K562 (cell line): ENCODE measurements around the gene FAM83E. TPM values are rescaled to one million over a fixed set of nuclear protein-coding genes. Genes with fewer than 3 reads are reported as not detected.

Source experiments
- CBX3 ChIP-seq, 2 experiments: IDR thresholded peaks; 1 replicate in 1 of 2; 2 replicates in 1 of 2; pipeline ENCODE4 v1.6.1; 2012; ENCODE audit warnings: inconsistent platforms in 2 of 2, low read length in 2 of 2, borderline replicate concordance in 1 of 2, control low read depth in 1 of 2
- HLTF ChIP-seq: fragments of 450-650 bp; IDR thresholded peaks from 2 replicates; pipeline ENCODE4 v1.6.1; 2016
- RAD21 ChIP-seq, 2 experiments: fragments of 250-450 bp in 1 of 2; fragments of 450-650 bp in 1 of 2; sonication (Bioruptor Pico) in 1 of 2; formaldehyde crosslinking in 1 of 2; IDR thresholded peaks in 1 of 2; conservative IDR thresholded peaks in 1 of 2; 2 replicates each; pipeline versions ENCODE4 v1.4.0 to v1.8.0; 2020 to 2022; ENCODE audit warnings: mild to moderate bottlenecking in 2 of 2, moderate library complexity in 1 of 2
- RB1 ChIP-seq: fragments of 450-650 bp; IDR thresholded peaks from 2 replicates; pipeline ENCODE4 v1.6.1; 2017; ENCODE audit warnings: low read depth, mild to moderate bottlenecking
- RNF2 ChIP-seq: sonication (generic); IDR thresholded peaks from 2 replicates; pipeline ENCODE4 v1.6.1; 2016
- SMARCA5 ChIP-seq: fragments of 450-650 bp; IDR thresholded peaks from 2 replicates; pipeline ENCODE4 v1.6.1; 2016
- TRIM28 ChIP-seq: fragments of 450-650 bp; IDR thresholded peaks from 2 replicates; pipeline ENCODE4 v1.6.1; 2017
- XRCC3 ChIP-seq: fragments of 450-650 bp; IDR thresholded peaks from 2 replicates; pipeline ENCODE4 v1.6.1; 2017; ENCODE audit warnings: mild to moderate bottlenecking, moderate library complexity
- ZEB2 ChIP-seq: fragments of 450-650 bp; IDR thresholded peaks from 2 replicates; pipeline ENCODE4 v1.6.1; 2016
- ZNF121 ChIP-seq: sonication (generic); formaldehyde crosslinking; conservative IDR thresholded peaks from 2 replicates; pipeline ENCODE4 v1.8.0; 2022; ENCODE audit warnings: missing genetic modification reagents
- ZNF384 ChIP-seq: IDR thresholded peaks from 2 replicates; pipeline ENCODE4 v1.6.1; 2012; ENCODE audit warnings: low read depth, low read length, improper control_type of control experiment
- polyA plus RNA-seq, 8 experiments: library from polyadenylated mRNA; depleted of rRNA in 4 of 8; stranded (reverse) in 5 of 8; unstranded in 3 of 8; fragments of >200 nt; fragmentation: Nextera tagmentation in 2 of 8; fragmentation: Illumina TruSeq in 1 of 8; extraction: Ambion mirVana in 2 of 8; extraction: Trizol in 1 of 8; gene quantifications; 2 replicates each; pipeline versions ENCODE4 v1.2.1 to v1.2.3, GENCODE V29; 2011 to 2014; ENCODE audit warnings: inconsistent platforms in 1 of 8, missing spikeins in 1 of 8
- total RNA-seq, 7 experiments: library from RNA; depleted of rRNA in 6 of 7; stranded (reverse); fragments of >200 nt in 6 of 7; fragmentation: Illumina TruSeq in 2 of 7; extraction: Trizol in 2 of 7; gene quantifications; 2 replicates each; pipeline versions ENCODE4 v1.2.1 to v1.2.3, GENCODE V29; 2011 to 2021; ENCODE audit warnings: low replicate concordance in 1 of 7
- TF ChIP-seq, protein P1 (sequence below), 2 experiments: fragments of 150-350 bp in 1 of 2; IDR thresholded peaks; 2 replicates each; pipeline ENCODE4 v1.6.1; 2012 to 2016; ENCODE audit warnings: low read depth in 2 of 2, low read length in 2 of 2, mild to moderate bottlenecking in 1 of 2, moderate library complexity in 1 of 2
- TF ChIP-seq, protein P2 (sequence below): fragments of 250-450 bp; sonication (Bioruptor Pico); IDR thresholded peaks from 2 replicates; pipeline ENCODE4 v1.5.0; 2021; ENCODE audit warnings: mild to moderate bottlenecking, borderline replicate concordance
- TF ChIP-seq, protein P3 (sequence below): fragments of 450-650 bp; IDR thresholded peaks from 2 replicates; pipeline ENCODE4 v1.6.1; 2016; ENCODE audit warnings: low read depth

FAM83E gene
- total and polyA plus RNA-seq, 9 of the 15 experiments (the other 6 are each of a cell fraction or from before 2014, with no cell fraction given), result 0.15 to 0.87 (median 0.29) TPM; not detected in 4

GRCh38 chr19:48588670-48589401 is 26.0 kb downstream of the FAM83E start (continued):
- TF ChIP-seq, protein P1, sequence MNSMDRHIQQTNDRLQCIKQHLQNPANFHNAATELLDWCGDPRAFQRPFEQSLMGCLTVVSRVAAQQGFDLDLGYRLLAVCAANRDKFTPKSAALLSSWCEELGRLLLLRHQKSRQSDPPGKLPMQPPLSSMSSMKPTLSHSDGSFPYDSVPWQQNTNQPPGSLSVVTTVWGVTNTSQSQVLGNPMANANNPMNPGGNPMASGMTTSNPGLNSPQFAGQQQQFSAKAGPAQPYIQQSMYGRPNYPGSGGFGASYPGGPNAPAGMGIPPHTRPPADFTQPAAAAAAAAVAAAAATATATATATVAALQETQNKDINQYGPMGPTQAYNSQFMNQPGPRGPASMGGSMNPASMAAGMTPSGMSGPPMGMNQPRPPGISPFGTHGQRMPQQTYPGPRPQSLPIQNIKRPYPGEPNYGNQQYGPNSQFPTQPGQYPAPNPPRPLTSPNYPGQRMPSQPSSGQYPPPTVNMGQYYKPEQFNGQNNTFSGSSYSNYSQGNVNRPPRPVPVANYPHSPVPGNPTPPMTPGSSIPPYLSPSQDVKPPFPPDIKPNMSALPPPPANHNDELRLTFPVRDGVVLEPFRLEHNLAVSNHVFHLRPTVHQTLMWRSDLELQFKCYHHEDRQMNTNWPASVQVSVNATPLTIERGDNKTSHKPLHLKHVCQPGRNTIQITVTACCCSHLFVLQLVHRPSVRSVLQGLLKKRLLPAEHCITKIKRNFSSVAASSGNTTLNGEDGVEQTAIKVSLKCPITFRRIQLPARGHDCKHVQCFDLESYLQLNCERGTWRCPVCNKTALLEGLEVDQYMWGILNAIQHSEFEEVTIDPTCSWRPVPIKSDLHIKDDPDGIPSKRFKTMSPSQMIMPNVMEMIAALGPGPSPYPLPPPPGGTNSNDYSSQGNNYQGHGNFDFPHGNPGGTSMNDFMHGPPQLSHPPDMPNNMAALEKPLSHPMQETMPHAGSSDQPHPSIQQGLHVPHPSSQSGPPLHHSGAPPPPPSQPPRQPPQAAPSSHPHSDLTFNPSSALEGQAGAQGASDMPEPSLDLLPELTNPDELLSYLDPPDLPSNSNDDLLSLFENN (IDR thresholded peaks at IDR 0.05; ENCODE audit: low read depth in 2 of 2, low read length in 2 of 2), result peak in 1 of 2 experiments; percentile 31; a peak in 1 of 4 replicates
- TF ChIP-seq ZEB2 (peak; percentile 94), RAD21 (CRISPR knock-in tag; conservative IDR thresholded peaks at IDR 0.05 in 1 of 2, IDR thresholded peaks at IDR 0.05 in 1 of 2) (peak; percentile 60 to 77), HLTF (peak; percentile 98), RB1 (peak; percentile 92), RNF2 (0 out of 2 replicates have a peak, but pooled peaks have one; percentile 22), CBX3 (IDR thresholded peaks at IDR 0.05; ENCODE audit: borderline replicate concordance in 1 of 2, low read length in 2 of 2) (peak in 1 of 2 experiments; percentile 81; a peak in 1 of 3 replicates), SMARCA5 (peak; percentile 100), ZNF121 (peak; percentile 30), XRCC3 (no peak; the same call in 1 of the 2 replicates), TRIM28 (peak; percentile 62; the same call in 1 of the 2 replicates), ZNF384 (no peak)
- TF ChIP-seq, protein P2, sequence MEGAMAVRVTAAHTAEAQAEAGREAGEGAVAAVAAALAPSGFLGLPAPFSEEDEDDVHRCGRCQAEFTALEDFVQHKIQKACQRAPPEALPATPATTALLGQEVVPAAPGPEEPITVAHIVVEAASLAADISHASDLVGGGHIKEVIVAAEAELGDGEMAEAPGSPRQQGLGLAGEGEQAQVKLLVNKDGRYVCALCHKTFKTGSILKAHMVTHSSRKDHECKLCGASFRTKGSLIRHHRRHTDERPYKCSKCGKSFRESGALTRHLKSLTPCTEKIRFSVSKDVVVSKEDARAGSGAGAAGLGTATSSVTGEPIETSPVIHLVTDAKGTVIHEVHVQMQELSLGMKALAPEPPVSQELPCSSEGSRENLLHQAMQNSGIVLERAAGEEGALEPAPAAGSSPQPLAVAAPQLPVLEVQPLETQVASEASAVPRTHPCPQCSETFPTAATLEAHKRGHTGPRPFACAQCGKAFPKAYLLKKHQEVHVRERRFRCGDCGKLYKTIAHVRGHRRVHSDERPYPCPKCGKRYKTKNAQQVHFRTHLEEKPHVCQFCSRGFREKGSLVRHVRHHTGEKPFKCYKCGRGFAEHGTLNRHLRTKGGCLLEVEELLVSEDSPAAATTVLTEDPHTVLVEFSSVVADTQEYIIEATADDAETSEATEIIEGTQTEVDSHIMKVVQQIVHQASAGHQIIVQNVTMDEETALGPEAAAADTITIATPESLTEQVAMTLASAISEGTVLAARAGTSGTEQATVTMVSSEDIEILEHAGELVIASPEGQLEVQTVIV (CRISPR knock-in tag), result no peak
- TF ChIP-seq, protein P3, sequence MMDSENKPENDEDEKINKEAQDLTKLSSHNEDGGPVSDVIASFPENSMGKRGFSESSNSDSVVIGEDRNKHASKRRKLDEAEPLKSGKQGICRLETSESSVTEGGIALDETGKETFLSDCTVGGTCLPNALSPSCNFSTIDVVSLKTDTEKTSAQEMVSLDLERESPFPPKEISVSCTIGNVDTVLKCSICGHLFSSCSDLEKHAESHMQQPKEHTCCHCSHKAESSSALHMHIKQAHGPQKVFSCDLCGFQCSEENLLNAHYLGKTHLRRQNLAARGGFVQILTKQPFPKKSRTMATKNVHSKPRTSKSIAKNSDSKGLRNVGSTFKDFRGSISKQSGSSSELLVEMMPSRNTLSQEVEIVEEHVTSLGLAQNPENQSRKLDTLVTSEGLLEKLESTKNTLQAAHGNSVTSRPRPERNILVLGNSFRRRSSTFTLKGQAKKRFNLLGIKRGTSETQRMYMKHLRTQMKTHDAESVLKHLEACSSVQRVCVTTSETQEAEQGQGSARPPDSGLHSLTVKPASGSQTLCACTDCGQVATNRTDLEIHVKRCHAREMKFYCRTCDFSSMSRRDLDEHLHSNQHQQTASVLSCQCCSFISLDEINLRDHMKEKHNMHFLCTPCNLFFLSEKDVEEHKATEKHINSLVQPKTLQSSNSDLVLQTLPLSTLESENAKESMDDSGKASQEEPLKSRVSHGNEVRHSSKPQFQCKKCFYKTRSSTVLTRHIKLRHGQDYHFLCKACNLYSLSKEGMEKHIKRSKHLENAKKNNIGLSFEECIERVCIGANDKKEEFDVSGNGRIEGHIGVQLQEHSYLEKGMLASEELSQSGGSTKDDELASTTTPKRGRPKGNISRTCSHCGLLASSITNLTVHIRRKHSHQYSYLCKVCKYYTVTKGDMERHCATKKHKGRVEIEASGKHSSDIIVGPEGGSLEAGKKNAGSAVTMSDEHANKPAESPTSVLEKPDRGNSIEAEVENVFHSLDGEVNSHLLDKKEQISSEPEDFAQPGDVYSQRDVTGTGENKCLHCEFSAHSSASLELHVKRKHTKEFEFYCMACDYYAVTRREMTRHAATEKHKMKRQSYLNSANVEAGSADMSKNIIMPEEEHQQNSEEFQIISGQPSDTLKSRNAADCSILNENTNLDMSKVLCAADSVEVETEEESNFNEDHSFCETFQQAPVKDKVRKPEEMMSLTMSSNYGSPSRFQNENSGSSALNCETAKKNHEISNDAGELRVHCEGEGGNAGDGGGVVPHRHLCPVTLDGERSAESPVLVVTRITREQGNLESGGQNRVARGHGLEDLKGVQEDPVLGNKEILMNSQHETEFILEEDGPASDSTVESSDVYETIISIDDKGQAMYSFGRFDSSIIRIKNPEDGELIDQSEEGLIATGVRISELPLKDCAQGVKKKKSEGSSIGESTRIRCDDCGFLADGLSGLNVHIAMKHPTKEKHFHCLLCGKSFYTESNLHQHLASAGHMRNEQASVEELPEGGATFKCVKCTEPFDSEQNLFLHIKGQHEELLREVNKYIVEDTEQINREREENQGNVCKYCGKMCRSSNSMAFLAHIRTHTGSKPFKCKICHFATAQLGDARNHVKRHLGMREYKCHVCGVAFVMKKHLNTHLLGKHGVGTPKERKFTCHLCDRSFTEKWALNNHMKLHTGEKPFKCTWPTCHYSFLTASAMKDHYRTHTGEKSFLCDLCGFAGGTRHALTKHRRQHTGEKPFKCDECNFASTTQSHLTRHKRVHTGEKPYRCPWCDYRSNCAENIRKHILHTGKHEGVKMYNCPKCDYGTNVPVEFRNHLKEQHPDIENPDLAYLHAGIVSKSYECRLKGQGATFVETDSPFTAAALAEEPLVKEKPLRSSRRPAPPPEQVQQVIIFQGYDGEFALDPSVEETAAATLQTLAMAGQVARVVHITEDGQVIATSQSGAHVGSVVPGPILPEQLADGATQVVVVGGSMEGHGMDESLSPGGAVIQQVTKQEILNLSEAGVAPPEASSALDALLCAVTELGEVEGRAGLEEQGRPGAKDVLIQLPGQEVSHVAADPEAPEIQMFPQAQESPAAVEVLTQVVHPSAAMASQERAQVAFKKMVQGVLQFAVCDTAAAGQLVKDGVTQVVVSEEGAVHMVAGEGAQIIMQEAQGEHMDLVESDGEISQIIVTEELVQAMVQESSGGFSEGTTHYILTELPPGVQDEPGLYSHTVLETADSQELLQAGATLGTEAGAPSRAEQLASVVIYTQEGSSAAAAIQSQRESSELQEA, result peak; percentile 51; the same call in 1 of the 2 replicates
